NCI-H460 (cell line): ENCODE results near the gene ZFP42. TPM values are rescaled to one million over a fixed set of nuclear protein-coding genes. Genes with fewer than 3 reads are reported as not detected.
"Not testable (repeated sequence)": the region's sequence is repeated elsewhere in the genome, so short reads cannot be mapped to it uniquely, and the experiment has no call there.

Experiments used
- DNase-seq: peaks from one replicate; pipeline ENCODE4 v3.0.0-alpha.2; 2016; ENCODE audit warnings: low read depth; ENCODE audit errors: extremely low read depth
- polyA plus RNA-seq: library from polyadenylated mRNA; depleted of rRNA; stranded (reverse); fragments of >200 nt; gene quantifications from 2 replicates; pipeline ENCODE4 v1.2.3, GENCODE V29; 2014; cell fraction: nucleus; rRNA removed
- total RNA-seq: library from RNA; depleted of rRNA; stranded (reverse); fragments of >200 nt; shearing (Covaris generic); gene quantifications from 2 replicates; pipeline ENCODE4 v1.2.3, GENCODE V29; 2014; rRNA removed

Gene ZFP42
- 0.05 TPM in 1 of 2 replicates, not detected in the other for total RNA-seq
- not detected in 2 replicates for polyA plus RNA-seq

GRCh38 chr4:187995322-187996207 lies at the start of gene ZFP42:
Gene ZFP42 (plus strand): TSS chr4:187995771. CDS start chr4:188002808, 7,037 bp downstream.
- DNase-seq = no peak

GRCh38 chr4:187961171-187961570 lies 34.4 kb upstream of the ZFP42 start:
- DNase-seq = no peak

- DNase-seq = no peak
These were observed 33.6 kb upstream of the ZFP42 start for GRCh38 chr4:187961961-187962360.

- no peak for DNase-seq
These were observed 32.6 kb upstream of the ZFP42 start for GRCh38 chr4:187962926-187963325.

- DNase-seq = no peak
These were observed 29.8 kb upstream of the ZFP42 start for GRCh38 chr4:187965726-187966125.

GRCh38 chr4:187972135-187972534 lies 23.4 kb upstream of the ZFP42 start:
- DNase-seq = no peak

GRCh38 chr4:187983746-187984145 lies 11.8 kb upstream of the ZFP42 start:
- DNase-seq = no peak

GRCh38 chr4:187992971-187993370 lies 2.6 kb upstream of the ZFP42 start:
- DNase-seq = no peak

- no peak for DNase-seq
These were observed 1.7 kb upstream of the ZFP42 start for GRCh38 chr4:187993827-187994226.

- DNase-seq = no peak
These were observed 1.1 kb downstream of the ZFP42 start for GRCh38 chr4:187996502-187997177.

GRCh38 chr4:187997991-187998390 lies 2.4 kb downstream of the ZFP42 start:
- not testable (repeated sequence) for DNase-seq

GRCh38 chr4:187999406-187999932 lies 3.9 kb downstream of the ZFP42 start:
- no peak for DNase-seq

GRCh38 chr4:188002323-188002722 lies 6.8 kb downstream of the ZFP42 start:
- no peak for DNase-seq

GRCh38 chr4:188002751-188003150 lies 7.2 kb downstream of the ZFP42 start:
- no peak for DNase-seq

GRCh38 chr4:188005561-188005960 lies 10.0 kb downstream of the ZFP42 start:
- DNase-seq = no peak

GRCh38 chr4:188006285-188006848 lies 10.8 kb downstream of the ZFP42 start:
- no peak for DNase-seq

GRCh38 chr4:188008377-188008776 lies 12.8 kb downstream of the ZFP42 start:
- peak; percentile 25 for DNase-seq

GRCh38 chr4:188012426-188012945 lies 16.9 kb downstream of the ZFP42 start:
- DNase-seq = no peak

GRCh38 chr4:188015025-188015940 lies 19.7 kb downstream of the ZFP42 start:
- DNase-seq = no peak

- no peak for DNase-seq
These were observed 21.2 kb downstream of the ZFP42 start for GRCh38 chr4:188016754-188017153.
